ENCODE measurements around the gene TPRG1L. TPM values are rescaled to one million over a fixed set of nuclear protein-coding genes. Genes with fewer than 3 reads are reported as not detected.
A peak's percentile ranks its signal among the peaks of the same experiment; 100 is the strongest.

The TPRG1L gene
- total and polyA plus RNA-seq, 2 experiments from 2014 or later: 6.2 to 20.3 TPM

- Histone ChIP-seq H3K4me2 (peak overlapping the region; percentile 96), H3K27ac (ENCODE audit: low read depth) (no peak overlapping the region), H3K4me1 (ENCODE audit: insufficient read depth) (peaks cover 16% of the 10 kb centered on the region; the same call in 1 of the 2 replicates), H3K4me3 (peak overlapping the region; percentile 76), H3K9me2 (ENCODE audit: insufficient read depth) (no peaks in the 10 kb centered on the region), H4K20me1 (replicated peaks; ENCODE audit: insufficient read depth) (peaks cover 12% of the 10 kb centered on the region; the same call in 1 of the 2 replicates), H3K36me3 (ENCODE audit: insufficient read depth) (no peaks in the 10 kb centered on the region), H3K79me2 (replicated peaks; ENCODE audit: insufficient read depth) (peaks cover 11% of the 10 kb centered on the region), H3K27me3 (ENCODE audit: insufficient read depth) (peaks cover 75% of the 10 kb centered on the region), H2AFZ (peak overlapping the region; percentile 94), H3F3A (replicated peaks; ENCODE audit: low read depth) (peaks cover 7% of the 10 kb centered on the region; the same call in 1 of the 2 replicates)
- Mint-ChIP-seq H3K27ac (no peak overlapping the region), H3K4me1 (peaks cover 16% of the 10 kb centered on the region), H3K36me3 (ENCODE audit: low read depth) (no peaks in the 10 kb centered on the region; the same call in 2 of the 3 replicates), H3K4me3 (peak overlapping the region; percentile 47), H3K27me3 (ENCODE audit: insufficient read depth, low read depth, poor library complexity) (peaks cover 64% of the 10 kb centered on the region), H3K9me3 (no peaks in the 10 kb centered on the region)
- TF ChIP-seq JUNB (IDR thresholded peaks at IDR 0.05; ENCODE audit: unreplicated experiment): no peak
- no peak for TF ChIP-seq ETS1 (IDR thresholded peaks at IDR 0.05)
- no peak for TF ChIP-seq ZNF462 (CRISPR knock-in tag; IDR thresholded peaks at IDR 0.05)
- no peak for TF ChIP-seq CREB1 (CRISPR knock-in tag; IDR thresholded peaks at IDR 0.05; ENCODE audit: low read depth)
- TF ChIP-seq REST (IDR thresholded peaks at IDR 0.05; ENCODE audit: unreplicated experiment): no peak
- TF ChIP-seq CTCF (conservative IDR thresholded peaks at IDR 0.05; ENCODE audit: low read depth in 2 of 2): no peak
- no peak for TF ChIP-seq POLR2AphosphoS5 (IDR thresholded peaks at IDR 0.05; ENCODE audit: low read depth)
- TF ChIP-seq NANOG (IDR thresholded peaks at IDR 0.05; ENCODE audit: borderline replicate concordance): no peak
- no peak for TF ChIP-seq EZH2 (IDR thresholded peaks at IDR 0.05; ENCODE audit: low read depth, unreplicated experiment)
- TF ChIP-seq EZH2phosphoT487 (IDR thresholded peaks at IDR 0.05; ENCODE audit: unreplicated experiment): no peak
- no peak for TF ChIP-seq STAT1 (IDR thresholded peaks at IDR 0.05; ENCODE audit: unreplicated experiment)
- TF ChIP-seq ZNF114 (CRISPR knock-in tag; IDR thresholded peaks at IDR 0.05): no peak
- TF ChIP-seq ZNF331 (CRISPR knock-in tag; IDR thresholded peaks at IDR 0.05; ENCODE audit: low read depth): no peak
- ATAC-seq (peak; percentile 8), DNase-seq (ENCODE audit: low spot score) (no peak)
These were observed 28.4 kb downstream of the TPRG1L start for GRCh38 chr1:3653286-3653618.
